Head of caudate nucleus (tissue), 42 donors: ENCODE measurements around the gene MN1.
"Not testable (repeated sequence)": the region's sequence is repeated elsewhere in the genome, so short reads cannot be mapped to it uniquely, and the experiment has no call there.

Experiments
- DNase-seq, 42 donors: peaks; one replicate each; pipeline versions ENCODE4 v3.0.0 to v3.0.0-alpha.2; 2020 to 2021; ENCODE audit warnings: mixed read lengths in 7 of 42
- intact Hi-C: fragments of 100-400 bp; cut with DNase I; formaldehyde crosslinking; loops from one replicate; pipeline ENCODE4 v1.15.0; 2022

The MN1 gene

DNA sequence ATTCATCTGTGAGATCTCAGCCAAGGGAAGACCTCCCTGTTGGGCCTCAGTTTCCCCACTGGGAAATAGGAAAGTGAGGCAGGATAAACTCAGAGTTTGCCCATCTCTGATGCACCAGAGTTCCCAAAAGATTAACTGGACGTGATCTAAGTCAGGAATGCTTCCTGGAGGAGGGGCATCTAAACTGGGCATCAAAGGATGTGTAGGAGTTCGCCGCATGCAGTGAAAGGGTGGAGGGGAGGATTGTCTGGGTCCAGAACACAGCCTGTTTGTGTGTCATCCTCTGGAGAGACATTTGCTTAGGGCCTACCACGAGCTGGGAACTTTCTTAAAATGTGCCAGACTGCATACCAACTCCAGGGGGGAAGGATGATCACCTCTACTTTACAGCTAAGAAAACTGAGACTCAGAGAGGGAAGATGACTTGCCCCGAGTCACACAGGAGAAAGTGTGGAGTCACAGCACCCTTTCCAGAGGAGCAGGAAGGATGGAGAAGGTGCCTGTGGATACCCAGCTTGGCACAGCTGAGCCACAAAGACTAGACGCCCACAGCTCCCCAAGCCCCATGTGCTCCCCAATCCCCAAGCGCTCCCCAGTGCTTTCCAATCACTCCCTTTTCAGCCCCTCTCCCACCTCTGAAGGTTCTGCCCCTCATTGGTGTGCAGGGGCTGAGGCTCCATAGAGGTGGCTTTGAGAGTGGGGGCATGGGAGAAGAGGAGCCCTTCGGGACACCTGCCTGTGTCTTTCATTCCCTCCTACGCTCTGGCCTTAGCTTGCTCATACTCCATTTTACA lies 50.1 kb downstream of the MN1 start:
- no peak for DNase-seq
- intact Hi-C loops = no loop called here

DNA sequence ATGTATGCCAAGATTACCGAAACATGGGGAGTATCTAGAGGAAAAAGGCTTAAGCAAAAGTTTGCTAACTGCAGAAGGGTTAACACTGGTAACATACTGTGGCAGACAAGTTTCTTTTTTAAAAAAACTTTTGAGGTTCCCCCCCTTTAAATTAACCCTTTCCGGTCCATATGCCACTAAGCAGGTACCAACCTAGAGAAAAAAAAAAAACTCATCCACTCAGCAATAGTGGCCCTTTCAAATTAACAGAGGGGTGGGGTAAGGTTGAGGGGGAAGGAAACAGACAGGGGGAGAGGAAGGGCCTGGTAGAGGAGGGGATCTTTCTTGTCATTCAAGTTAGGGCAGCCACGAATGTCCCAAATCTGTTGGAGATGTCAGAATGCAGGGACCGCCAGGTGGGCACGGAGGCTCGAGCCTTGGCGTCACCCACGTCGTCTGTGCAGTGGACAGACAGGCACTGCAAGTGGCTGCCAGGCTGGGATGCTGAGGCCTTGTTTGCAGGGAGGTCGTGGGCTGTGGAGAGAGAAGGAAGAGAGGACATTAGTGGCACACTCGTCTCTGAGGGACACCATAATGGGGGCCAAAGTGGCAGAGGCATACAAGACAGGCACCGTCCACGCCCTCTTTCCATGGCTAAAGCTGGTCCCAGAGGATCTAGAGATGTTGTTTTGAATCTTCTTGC lies 50.8 kb downstream of the MN1 start:
- intact Hi-C loops = no loop called here
- DNase-seq = peak in 2 of 42 donors; percentile 1 to 29

DNA sequence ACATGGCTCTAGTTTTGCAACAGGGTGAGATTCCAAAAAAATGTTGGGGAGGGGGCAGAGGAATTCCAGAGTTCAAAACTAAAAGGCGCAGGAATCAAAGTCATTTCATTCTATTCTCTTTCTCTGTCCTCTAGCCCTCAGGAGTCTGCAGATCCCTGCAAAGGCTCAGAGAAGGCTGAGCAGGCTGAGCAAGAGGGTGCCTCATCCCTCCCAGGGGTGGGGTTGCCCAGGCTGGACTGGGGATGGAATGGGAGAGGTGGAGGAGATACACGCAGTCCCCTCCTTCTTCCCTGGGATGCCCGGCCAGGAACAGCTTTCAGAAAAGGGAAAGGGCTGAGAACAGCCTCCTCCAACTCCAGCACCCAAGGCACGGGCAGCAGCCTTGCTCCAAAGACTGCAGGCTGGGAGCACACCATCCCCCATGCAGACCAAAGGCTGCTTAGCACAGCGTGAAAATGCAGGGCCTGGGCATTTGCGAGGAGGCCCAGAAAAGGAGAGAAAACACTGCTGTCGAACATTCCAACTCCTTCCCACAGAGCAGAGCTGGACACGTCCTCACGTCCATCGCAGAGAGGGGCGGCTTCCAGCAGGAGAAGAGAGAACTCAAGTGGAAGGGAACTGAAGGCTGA lies 51.8 kb downstream of the MN1 start:
- intact Hi-C loops = no loop called here
- peak in 11 of 42 donors; percentile 25 to 61 (median 39) for DNase-seq

DNA sequence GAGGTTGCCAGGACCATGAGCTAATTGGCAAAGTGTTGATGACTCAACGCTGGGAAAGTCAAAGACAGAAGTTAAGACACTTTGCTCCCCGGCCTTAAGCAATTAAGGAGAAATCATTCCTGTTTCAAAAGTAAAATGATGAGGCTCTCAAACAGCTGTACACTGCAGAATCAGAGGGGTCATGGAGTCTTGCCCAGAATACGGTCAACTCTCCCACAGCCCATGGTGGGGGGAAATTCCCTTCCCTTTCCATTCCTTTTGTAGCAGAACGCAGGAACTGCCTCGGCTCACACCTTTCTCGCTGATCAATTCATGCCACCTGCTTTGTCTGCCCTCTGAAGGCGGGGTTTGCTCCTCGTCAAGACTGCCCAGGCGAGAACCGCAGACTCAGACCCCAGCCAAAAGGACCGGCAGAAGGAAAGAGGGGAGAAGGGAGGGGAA lies 52.8 kb downstream of the MN1 start:
- no peak for DNase-seq
- intact Hi-C loops = no loop called here

DNA sequence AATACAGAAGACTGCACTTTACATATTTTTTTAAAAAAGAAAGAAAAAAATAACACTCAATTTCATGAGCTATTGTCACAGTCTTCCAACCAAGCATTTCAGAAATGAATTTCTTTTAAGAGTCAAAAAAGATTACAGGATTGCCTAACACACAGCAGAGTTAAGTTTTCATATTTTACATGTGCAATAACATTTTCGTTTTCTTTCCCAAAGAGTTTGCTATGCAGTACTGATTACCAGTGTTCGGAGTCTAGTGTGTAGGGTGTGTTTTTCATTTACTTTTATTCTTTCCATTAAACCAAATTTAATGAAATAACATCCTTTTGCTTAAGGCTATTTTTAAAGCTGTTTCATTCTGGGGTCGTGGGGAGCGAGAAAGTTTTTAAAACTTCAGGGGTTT lies 53.2 kb downstream of the MN1 start:
- intact Hi-C loops = no loop called here
- no peak for DNase-seq

DNA sequence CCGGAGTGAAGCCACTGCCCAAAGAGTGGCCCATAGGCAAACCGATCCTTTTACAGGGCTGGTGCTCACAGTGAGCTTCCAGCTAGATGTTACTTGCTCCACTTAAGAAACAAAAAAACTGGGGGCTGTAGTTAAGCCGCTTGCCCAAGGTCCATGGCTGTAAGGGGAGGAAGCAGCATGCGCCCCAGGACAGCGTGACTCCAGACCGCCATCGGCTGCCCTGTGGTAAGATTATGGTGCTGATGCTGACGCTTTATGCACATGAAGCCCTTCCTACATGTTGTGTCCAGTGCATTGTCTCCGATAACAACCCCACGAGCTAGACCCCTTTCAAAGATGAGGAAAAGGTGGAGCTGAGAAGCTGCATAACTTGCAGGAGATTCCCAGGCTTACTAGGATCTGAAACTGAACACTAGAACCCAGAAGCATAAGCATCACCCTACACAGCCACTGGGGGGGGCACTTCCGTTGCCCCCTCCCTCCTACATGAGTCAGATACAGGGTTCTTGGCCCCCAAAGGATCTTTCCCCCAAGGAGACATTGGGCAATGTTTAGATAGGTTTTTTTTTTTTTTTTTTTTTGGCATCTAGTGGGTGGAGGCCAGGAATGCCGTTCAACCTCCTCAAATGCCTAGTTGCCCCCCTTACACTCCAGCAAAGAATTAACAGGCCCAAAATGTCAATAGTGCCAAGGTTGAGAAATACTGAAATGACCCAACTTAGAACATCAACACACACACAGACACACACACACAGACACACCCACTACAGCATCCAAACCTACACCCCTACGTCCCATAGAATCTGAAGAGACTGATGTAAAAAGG lies 53.9 kb downstream of the MN1 start:
- intact Hi-C loops = no loop called here

DNA sequence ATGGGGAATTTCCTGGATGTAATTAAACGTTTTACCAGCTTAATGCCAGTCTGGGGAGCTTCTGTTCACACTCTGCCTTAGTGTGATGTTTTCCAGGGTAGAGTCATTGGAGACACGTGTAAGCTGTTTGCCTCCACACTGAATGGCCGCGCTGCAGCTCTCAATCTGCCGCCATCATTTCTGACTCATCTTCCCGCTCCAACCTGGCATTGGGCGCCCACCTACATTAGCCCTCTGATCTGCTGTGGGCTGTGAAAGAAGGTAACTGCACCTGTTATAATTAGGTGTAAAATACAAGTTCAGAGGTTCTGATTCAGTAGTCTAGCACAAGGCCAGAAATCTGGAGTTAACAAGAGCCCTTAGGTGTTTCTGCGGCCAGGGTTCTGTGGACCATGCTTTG lies 54.6 kb downstream of the MN1 start:
- intact Hi-C loops = no loop called here
- peak in 10 of 42 donors; percentile 25 to 63 (median 48) for DNase-seq

More for the DNA sequence above, 53.9 kb downstream of the MN1 start:
- DNase-seq = peak in 1 of 42 donors; percentile 3

DNA sequence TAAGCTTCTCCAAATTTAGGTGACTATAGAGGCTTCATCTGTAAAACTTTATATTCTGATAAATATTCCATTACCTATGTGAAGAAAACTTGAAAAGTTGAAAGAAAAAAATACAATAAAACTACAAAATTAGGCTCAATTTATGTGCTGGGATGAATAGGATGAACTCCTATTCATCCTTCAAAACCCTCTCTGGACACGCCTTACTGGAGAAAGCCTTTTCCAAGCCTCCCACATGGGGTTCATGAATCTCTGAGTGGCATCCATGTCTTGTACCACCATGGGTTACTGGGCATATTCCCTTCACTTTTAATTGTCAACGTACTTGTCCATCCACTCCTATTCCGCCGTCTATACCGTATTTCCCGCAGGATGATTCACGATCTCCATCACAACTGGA lies 55.7 kb downstream of the MN1 start:
- DNase-seq = no peak
- intact Hi-C loops = no loop called here

DNA sequence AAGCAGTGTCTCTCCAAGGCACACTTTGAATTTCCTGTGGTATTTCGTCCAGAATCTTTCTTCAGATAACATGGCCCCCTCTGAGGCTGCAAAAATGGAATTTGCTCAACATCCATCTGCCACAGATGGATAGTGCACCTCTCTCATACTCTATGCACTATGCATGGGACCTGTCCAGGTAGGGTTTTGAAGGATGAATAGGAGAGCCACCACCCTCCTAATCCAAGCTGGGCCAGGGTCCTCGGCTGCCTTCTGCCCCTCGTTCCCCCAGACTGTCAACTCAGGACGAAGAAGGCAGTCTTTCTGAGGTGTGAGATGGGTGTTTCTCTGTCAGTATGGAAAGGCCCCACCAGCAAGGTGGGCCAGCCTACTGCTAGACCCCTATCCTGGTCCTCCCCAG lies 56.4 kb downstream of the MN1 start:
- intact Hi-C loops = no loop called here
- no peak for DNase-seq

DNA sequence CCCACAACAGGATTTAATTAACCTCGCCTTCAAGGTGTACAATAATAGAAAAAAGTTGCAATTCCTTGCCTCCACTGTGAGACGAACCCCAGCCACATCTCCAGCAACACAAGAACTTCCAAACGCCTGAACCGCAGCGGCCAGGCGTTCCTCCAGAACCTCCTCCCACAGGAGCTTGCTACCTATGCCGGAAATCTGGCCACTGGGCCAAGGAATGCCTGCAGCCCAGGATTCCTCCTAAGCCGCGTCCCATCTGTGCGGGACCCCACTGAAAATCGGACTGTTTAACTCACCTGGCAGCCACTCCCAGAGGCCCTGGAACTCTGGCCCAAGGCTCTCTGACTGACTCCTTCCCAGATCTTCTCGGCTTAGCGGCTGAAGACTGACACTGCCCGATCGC lies 57.5 kb downstream of the MN1 start:
- intact Hi-C loops, DNase-seq: not testable (repeated sequence)

DNA sequence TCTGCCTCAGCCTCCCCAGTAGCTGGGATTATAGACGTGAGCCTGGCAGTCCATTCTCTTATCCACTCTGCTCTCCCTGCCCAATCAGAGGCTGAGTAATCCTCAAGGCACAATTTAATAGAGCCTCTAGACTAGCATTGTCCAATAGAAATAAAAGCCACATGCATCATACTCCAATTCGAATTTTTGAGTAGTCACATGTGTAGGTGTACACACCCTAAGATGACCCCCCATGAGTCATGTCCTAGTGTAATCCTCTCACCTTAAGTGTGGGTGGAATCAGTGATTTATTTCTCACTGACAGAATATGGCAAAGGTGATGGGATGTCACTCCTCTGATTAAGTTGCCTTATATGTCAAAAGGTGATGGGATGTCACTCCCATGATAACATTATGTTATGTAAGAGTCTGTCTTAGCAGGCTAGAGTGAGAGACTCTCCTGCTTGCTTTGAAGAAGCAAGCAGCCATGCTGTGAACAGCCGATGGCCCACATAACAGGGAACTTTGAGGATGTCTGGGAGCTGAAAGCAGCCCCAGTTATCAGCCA lies 61.3 kb downstream of the MN1 start:
- intact Hi-C loops = no loop called here
- DNase-seq = peak in 2 of 42 donors; percentile 34 to 41

DNA sequence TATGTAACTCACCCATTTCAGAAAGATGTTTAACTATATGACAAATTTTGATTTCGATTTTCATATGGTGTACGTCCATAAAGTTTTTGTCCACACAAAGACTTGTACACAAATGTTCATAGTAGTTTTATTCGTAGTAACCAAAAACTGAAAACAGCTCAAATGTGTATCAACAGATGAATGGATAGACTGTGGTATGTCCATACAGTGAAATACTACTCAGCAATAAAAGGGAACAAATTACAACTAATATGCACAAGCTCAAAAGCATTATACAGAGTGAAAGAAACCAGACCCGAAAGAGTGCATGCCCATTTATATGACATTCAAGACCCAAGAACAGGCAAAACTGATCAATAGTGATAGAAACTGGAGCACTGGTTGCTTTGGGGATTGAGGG lies 64.0 kb downstream of the MN1 start:
- DNase-seq = no peak
- intact Hi-C loops = no loop called here

DNA sequence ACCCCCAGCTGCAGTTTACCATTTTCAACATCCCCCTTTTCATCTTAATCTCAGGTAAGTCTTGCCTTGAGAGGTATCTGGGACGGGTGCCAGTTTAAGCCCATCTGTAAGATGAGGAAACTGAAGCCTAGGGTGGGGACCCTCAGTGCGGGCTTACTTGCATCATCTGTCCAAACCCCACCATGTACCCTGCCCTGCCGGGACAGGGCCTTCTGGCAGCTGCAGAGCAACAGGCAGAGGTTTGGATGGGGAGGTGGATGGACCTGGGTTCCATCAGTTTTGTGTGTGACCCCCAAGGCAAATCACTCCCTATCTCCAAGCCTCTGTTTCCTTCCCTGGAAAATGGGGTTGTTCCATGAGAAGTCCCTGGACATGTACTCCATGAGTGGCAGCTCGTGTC lies 67.5 kb downstream of the MN1 start:
- DNase-seq = no peak
- intact Hi-C loops = no loop called here

DNA sequence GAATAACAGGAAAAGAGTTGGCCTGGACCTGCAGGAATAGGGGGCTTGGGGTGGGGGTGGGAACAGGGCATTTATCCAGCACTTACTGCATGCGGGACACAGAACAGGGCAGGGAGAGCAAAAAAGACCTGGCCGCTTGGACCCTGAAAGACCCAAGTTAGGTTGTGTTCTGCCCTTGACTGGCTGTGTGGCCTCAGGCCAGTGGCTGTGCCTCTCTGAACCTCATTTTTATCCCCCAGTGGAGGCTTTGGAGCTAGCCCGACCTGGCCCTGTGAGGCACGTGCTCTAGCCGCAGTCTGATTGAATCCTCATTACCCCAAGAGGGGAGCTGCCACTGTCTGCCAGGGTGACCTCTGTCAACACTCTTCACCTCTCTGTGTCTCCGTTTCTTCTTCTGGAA lies 68.7 kb downstream of the MN1 start:
- intact Hi-C loops = no loop called here
- no peak for DNase-seq

DNA sequence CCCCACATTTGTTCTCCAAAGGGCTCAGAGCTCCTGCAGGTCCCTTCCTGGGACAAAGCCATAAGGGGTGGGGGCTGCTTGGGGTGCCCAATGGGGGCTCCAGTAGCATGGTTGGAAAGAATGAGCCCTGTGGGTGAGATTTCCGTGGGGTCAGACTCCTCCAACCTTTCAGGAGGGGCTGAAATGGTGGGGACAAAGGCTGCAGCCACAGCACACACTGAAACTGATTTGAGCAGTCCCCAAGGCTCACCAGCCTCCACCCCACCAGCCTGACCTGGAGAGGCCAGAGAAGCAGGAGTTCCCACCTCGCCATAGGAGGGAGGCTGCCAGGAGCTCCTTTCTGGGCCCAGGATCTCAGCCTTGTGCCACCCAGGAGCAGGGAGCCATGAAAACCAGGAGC lies 69.2 kb downstream of the MN1 start:
- no peak for DNase-seq
- intact Hi-C loops = no loop called here

DNA sequence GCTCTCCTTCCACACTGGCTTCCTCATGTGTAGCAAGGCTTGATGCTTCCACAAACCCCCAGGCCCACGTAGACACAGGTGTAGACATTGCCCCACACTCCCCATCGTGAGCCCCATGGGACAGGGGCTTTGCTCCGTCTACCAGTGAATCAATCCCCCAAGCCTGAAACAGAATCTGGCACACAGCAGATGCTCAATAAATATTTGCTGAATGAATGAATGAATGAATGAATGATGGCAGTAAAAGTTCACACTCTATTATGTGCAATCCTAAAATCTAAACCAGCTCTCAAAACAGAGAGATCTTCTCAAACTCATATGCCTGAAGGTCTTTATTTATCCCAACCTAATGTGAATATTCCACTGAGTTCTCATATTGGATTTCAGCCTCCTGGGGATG lies 69.9 kb downstream of the MN1 start:
- intact Hi-C loops = no loop called here

DNA sequence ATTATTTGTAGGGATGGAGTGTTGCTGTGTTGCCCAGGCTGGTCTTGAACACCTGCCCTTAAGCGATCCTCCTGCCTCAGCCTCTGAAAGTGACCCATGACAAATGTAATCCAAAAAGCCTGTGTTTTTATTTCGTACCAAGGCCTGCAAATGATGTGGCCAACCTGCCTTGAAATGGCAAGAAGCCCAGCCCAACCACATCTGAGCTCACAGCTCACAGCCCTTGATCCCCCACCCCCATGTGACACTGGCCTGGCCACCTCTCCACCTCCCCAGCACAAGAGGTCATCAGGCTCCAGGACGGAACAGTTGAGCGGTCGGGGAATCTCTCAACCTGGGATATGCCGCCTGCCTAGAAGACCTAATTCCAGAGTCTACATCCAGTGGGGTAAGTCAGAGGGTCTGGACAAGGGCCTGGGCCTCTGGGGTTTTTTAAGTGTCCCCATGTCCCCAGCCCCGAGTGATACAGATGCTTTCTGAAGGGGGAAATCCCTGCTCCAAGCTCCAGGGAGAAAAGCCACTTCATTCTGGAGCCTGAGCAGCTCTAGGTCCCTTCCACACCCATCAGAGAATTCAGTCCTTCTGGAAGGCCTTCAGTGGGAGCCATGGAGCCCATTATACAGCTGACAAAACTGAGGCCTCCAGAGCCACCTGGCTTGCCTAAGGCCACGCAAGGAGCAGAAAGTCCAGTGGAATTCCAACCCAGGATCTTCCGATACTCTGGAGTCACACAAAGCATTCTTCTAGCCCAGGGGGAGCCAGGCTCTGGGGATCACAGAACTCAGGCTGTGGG lies 70.7 kb downstream of the MN1 start:
- no peak for DNase-seq
- intact Hi-C loops = no loop called here

More for the DNA sequence above, 69.9 kb downstream of the MN1 start:
- no peak for DNase-seq

DNA sequence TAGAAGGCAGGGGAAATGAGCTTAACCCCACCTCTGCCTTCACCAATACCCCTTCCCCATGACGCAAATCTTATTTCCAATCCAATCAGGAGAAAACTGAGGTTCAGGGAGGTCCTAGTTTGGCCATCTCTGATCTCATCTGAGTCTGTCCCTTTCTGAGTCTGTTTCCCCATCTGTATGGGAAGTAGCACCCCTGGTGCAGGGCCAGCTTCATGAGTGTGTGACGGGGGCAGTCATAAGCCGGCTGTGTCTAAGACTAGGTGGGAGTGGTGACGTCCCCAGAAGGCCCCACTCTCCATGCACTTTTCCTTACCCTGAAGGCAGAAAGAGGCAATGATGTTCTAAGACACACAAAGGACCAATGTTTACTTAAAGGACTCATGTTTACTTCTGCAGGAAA lies 72.3 kb downstream of the MN1 start:
- intact Hi-C loops = no loop called here
- DNase-seq = no peak
